GM15510 (cell line): ENCODE measurements around the gene IFI44.

Source experiments
- POLR2A ChIP-seq: IDR thresholded peaks from 3 replicates; pipeline ENCODE4 v1.6.1; 2011; ENCODE audit warnings: borderline replicate concordance; ENCODE audit not compliant: insufficient read length; ENCODE audit errors: extremely low read depth

IFI44 gene

DNA sequence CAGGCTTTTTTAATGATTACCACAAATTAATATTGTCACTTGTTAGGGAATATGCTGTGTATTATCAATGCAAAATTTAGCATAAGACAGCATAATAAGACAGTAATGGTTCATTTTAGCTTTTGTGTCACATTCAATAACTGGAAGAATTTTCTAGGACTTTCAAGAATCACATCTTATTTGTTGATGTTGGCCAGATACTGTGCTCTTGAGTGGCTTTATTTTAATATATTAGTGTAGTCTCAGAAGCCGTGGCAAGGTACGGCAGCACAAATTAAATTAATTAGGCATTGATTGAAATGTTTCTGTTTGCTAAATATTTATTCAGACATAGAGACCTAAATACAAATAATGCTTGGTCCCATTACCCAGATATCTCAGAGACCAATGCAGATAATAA is 19.0 kb upstream of the IFI44 start:
- no peak for TF ChIP-seq POLR2A

GRCh38 chr1:78633209-78633608 is 16.4 kb upstream of the IFI44 start:
- peak; percentile 46 for TF ChIP-seq POLR2A

DNA sequence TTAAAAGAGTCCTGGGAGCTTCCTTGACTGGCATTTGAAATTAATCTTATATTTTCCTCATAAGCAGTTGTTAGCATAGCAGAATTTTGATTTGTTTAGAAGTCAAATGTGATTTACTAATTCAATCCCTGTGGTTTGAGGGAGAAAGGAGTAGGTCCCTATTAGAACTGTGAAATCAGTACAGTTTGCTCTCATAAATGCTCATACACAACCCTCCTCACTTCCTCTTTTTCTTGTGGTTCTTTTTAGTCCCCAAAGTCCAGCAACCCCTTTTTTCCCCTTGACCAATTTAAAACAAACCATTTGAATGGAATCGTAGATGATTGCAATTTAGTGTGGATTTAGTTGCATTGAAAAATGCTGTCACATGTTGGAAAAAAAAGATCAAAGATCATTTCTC is 9.2 kb upstream of the IFI44 start:
- no peak for TF ChIP-seq POLR2A

DNA sequence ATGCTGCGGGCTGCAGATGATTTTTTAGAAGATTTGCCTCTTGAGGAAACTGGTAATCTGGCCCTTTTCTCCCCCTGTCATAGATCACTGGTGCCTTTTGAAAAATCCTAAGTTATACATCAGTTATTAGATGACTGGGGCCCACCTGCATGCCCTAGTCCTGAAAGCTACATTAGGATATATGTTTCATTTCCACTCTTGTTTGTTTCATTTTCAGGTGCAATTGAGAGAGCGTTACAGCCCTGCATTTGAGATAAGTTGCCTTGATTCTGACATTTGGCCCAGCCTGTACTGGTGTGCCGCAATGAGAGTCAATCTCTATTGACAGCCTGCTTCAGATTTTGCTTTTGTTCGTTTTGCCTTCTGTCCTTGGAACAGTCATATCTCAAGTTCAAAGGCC is 8.1 kb upstream of the IFI44 start:
- TF ChIP-seq POLR2A = no peak

GRCh38 chr1:78645723-78646122 is 3.9 kb upstream of the IFI44 start:
- TF ChIP-seq POLR2A = no peak

DNA sequence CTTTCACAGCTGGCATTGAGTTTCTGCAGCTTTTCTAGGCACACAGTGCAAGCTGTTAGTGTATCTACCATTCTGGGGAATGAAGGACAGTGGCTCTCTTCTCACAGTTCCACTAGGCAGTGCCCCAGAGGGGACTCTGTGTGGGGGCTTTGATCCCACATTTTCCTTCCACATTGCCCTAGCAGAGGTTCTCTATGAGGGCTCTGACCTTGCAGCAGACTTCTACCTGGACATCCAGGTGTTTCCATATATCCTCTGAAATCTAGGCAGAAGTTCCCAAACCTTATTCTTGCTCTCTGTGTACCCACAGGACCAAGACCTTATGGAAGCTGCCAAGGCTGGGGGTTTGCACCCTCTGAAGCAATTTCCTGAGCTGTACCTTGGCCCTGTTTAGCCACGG is 2.4 kb upstream of the IFI44 start:
- TF ChIP-seq POLR2A = no peak

GRCh38 chr1:78650114-78650660 is 556 bp downstream of the IFI44 start:
- TF ChIP-seq POLR2A = no peak

DNA sequence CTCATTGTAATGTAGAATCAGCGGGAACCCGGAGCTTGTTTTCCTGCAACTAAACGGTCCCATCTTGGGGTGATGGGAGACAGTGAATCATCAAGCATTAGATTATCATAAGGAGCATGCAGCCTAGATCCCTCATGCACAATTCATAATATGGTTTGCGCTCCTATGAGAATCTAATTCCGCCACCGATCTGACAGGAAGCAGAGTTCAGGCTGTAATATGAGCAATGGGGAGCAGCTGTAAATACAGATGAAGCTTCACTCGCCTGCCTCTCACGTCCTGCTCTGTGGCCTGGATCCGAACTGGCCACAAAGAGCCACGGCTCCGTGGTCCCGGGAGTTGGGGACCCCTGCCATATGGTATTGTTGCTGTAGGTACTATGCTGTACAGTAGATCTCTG is 1.6 kb downstream of the IFI44 start:
- no peak for TF ChIP-seq POLR2A

DNA sequence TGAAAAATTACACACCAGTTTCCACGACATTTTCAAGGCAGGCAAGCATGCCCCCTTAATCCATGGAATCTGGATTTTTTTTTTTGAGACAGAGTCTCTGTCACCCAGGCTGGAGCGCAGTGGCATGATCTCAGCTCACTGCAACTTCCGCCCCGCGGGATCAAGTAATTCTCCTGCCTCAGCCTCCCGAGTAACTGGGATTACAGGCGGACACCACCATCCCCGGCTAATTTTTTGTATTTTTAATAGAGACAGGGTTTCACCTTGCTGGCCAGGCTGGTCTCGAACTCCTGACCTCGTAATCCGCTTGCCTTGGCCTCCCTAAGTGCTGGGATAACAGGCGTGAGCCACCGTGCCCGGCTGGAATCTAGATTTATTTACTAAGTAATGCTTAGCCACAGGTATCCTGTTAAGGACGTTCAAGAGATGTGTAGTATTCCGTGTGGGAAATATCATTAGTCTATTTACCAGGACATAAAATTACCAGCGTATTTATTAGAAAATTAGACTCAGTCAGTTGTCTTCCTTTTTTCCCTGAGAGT is 2.5 kb downstream of the IFI44 start:
- TF ChIP-seq POLR2A = no peak

- TF ChIP-seq POLR2A = no peak
Measured at GRCh38 chr1:78658901-78659300, 9.3 kb downstream of the IFI44 start.

DNA sequence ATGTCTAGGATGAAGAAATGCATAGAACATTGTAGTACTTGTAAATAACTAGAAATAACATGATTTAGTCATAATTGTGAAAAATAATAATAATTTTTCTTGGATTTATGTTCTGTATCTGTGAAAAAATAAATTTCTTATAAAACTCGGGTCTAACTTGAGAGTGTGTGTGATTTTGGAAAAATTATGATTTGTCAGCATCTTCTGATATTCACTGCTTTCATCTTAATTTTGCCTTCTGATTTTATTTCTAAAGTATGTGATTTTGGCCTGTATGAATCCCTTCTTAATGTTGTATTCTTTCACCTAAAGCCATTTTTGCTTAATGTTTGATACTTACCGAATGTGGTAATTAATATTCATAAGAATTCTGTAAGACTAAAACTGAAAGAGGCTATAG is 14.3 kb downstream of the IFI44 start:
- no peak for TF ChIP-seq POLR2A

DNA sequence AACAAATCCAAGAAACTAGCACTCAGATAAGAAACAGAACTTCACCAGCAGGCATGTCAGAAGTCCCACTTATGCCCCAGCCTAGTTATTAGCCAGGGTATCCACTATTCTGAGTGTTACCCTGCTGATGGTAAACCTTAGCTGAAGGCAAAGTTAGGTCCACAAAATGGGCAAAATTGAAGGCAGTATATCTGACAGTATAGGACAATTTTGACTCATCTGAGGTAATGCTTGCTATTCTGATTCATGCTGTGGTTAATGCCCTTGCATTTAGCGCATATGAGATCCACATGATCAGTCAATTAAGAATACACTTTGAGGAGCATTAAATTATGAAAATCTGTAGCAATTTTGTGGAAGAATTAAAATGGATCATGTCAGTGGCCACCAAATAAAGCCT is 15.1 kb downstream of the IFI44 start:
- TF ChIP-seq POLR2A = no peak

- TF ChIP-seq POLR2A = no peak
Measured at GRCh38 chr1:78665809-78666208, 16.2 kb downstream of the IFI44 start.

DNA sequence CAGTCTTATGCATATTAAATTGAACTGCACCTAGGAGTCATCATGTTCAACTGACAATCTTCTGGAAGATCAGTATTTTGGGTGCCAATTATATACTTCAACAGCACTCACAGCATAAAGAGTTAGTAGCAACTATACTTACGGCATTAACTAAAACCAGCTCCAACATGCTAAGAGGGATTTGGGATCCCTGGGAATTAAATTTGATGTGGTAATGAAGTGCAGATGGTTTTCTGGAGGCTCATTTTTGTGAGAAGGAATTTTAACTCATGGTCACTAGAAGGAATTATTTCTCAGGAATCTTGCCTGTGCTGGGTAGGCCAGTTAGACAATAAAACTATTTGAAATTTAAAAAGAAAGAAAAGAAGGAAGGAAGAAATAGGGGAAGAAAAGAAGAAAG is 18.3 kb downstream of the IFI44 start:
- no peak for TF ChIP-seq POLR2A

GRCh38 chr1:78668427-78668826 is 18.8 kb downstream of the IFI44 start:
- no peak for TF ChIP-seq POLR2A

DNA sequence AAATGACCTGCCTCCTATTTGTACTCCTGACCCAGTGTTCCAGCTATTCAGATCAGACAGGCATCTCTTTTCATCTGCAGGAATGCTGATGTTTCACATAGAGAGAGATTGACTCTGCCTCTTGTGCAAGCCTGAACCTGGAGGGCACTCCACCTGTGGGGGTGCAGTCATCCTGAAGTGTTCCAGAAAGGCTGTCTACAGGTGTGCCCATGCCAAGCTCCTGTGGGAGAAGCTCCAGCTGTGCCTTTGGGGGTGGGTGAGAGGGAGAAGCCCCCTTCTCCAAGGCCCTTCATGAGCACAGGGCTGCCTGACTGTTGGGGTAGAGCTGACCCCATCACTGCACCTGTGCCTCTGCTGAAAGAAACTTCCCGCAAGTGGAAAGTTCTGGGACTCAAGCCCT is 22.8 kb downstream of the IFI44 start:
- no peak for TF ChIP-seq POLR2A

DNA sequence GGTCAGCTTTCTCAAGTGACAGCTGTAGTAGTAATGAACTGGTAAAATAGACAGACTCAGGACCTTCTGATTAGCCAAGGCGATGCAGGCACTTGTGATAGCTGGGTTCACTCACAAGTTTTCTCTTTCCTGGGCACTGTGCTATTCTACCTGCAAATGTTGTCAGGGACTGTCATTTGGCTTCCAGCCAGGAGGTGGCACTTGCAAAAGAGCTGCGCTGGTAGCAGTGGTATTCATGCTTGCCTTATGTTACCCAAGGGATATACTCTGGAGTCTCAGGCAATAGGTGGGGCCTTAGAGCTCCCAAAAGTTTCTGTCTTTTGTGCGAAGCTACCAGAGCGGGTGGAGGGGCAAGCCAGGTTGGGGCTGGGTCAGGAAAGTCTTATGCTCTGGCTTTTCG is 23.5 kb downstream of the IFI44 start:
- TF ChIP-seq POLR2A = no peak
